A549 (cell line): ENCODE results near the gene PCDHGB5. TPM values are rescaled to one million over a fixed set of nuclear protein-coding genes. Genes with fewer than 3 reads are reported as not detected.

Source experiments
- ATAC-seq, 2 experiments: fragments of 200-7000 bp in 1 of 2; fragments of >200 bp in 1 of 2; cut with Nextera tagmentation in 1 of 2; cut with Tn5 transposase in 1 of 2; 3 replicates each; pipeline versions ENCODE4 v1.8.0 to v1.9.1; 2018 to 2020; ENCODE audit warnings: mild to moderate bottlenecking in 1 of 2, moderate library complexity in 1 of 2
- CTCF ChIA-PET: fragments of 300-600 bp; sonication (Branson Sonifier 250); formaldehyde crosslinking; extraction: SDS; loops from one replicate; lab custom pipeline; 2021; ENCODE audit warnings: antibody characterized with exemption, inconsistent platforms; lab: Yijun Ruan, JAX
- POLR2A ChIA-PET: fragments of 350-600 bp; formaldehyde crosslinking; extraction: SDS; loops from one replicate; lab custom pipeline; 2021; ENCODE audit warnings: antibody characterized with exemption, inconsistent platforms; lab: Yijun Ruan, JAX
- DNase-seq, 2 experiments: peaks; one replicate each; pipeline versions ENCODE4 v3.0.0 to v3.0.0-alpha.2; 2011 to 2016; ENCODE audit warnings: low read depth in 1 of 2, low spot score in 1 of 2
- FAIRE-seq: peaks from 2 replicates; lab custom pipeline; 2011; peaks lifted over from hg19 to GRCh38; lab: Jason Lieb, UNC
- H3K27ac ChIP-seq, 2 experiments: fragments of >200 bp; sonication (Bioruptor Twin); formaldehyde crosslinking; 3 replicates each; pipeline ENCODE4 v1.5.1; 2016 to 2017
- H3K4me1 ChIP-seq: fragments of >200 bp; sonication (Bioruptor Twin); formaldehyde crosslinking; 3 replicates; pipeline ENCODE4 v1.6.1; 2016
- H3K4me2 ChIP-seq: fragments of >200 bp; sonication (Bioruptor Twin); formaldehyde crosslinking; 3 replicates; pipeline ENCODE4 v1.6.1; 2016
- H3K4me3 ChIP-seq: fragments of >200 bp; sonication (Bioruptor Twin); formaldehyde crosslinking; 3 replicates; pipeline ENCODE4 v1.5.1; 2016
- H3K9me3 ChIP-seq: fragments of >200 bp; sonication (Bioruptor Twin); formaldehyde crosslinking; 3 replicates; pipeline ENCODE4 v1.6.1; 2016
- ATOH8 ChIP-seq: fragments of 250-450 bp; sonication (Bioruptor Pico); IDR thresholded peaks from 2 replicates; pipeline ENCODE4 v1.5.0; 2020; ENCODE audit warnings: low read depth, mild to moderate bottlenecking, moderate library complexity
- CBX2 ChIP-seq: fragments of 200-600 bp; sonication (generic); IDR thresholded peaks from 2 replicates; pipeline ENCODE4 v1.6.1; 2016; ENCODE audit warnings: low read depth, mild to moderate bottlenecking, borderline replicate concordance
- EHMT2 ChIP-seq: fragments of 200-600 bp; sonication (generic); IDR thresholded peaks from 2 replicates; pipeline ENCODE4 v1.6.1; 2016; ENCODE audit warnings: antibody characterized with exemption, low read depth, mild to moderate bottlenecking, moderate library complexity
- HDAC2 ChIP-seq: fragments of 200-600 bp; sonication (generic); IDR thresholded peaks from 2 replicates; pipeline ENCODE4 v1.6.1; 2016
- NPAS2 ChIP-seq: fragments of 250-450 bp; sonication (Bioruptor Pico); IDR thresholded peaks from 2 replicates; pipeline ENCODE4 v1.8.0; 2022; ENCODE audit warnings: mild to moderate bottlenecking, moderate library complexity, borderline replicate concordance
- PHF8 ChIP-seq: fragments of 200-600 bp; sonication (generic); IDR thresholded peaks from 2 replicates; pipeline ENCODE4 v1.6.1; 2016; ENCODE audit warnings: low read depth, mild to moderate bottlenecking, antibody characterized with exemption, moderate library complexity, borderline replicate concordance
- POLR2AphosphoS2 ChIP-seq: conservative IDR thresholded peaks from 2 replicates; pipeline ENCODE4 v1.6.1; 2012; ENCODE audit warnings: low read length, improper control_type of control experiment, inconsistent platforms
- RAD21 ChIP-seq, 2 experiments: fragments of >200 bp in 1 of 2; sonication (Bioruptor Twin) in 1 of 2; formaldehyde crosslinking in 1 of 2; IDR thresholded peaks in 1 of 2; conservative IDR thresholded peaks in 1 of 2; 2 replicates in 1 of 2; 3 replicates in 1 of 2; pipeline ENCODE4 v1.6.1; 2012 to 2018; ENCODE audit warnings: inconsistent platforms in 1 of 2
- WGBS: methylation state at CpG from one replicate; pipeline ENCODE4 v1.1.6; 2017; ENCODE audit errors: missing lambda C conversion rate; 5-methylcytosine and 5-hydroxymethylcytosine counted together
- polyA plus RNA-seq, 4 experiments: library from polyadenylated mRNA; depleted of rRNA in 3 of 4; stranded (reverse); fragments of >200 nt; fragmentation: RNase III in 1 of 4; extraction: RNeasy Plus Mini Kit Qiagen cat#74134 plus additional on column Dnase treatment in 1 of 4; gene quantifications; 2 replicates in 3 of 4; 3 replicates in 1 of 4; pipeline ENCODE4 v1.2.3, GENCODE V29; 2011 to 2017
- TF ChIP-seq, protein P1 (sequence below): fragments of >200 bp; sonication (Bioruptor Twin); formaldehyde crosslinking; IDR thresholded peaks from 3 replicates; pipeline ENCODE4 v1.5.1; 2016

PCDHGB5 gene
- polyA plus RNA-seq, 2 of the 4 experiments (the other 2 are of a cell fraction), result 1.9 to 3.2 TPM

GRCh38 chr5:141362719-141363118, 35.0 kb upstream of the PCDHGB5 start:
- Histone ChIP-seq H3K4me3 (no peak overlapping the region), H3K4me1 (no peaks in the 10 kb centered on the region), H3K27ac (no peak overlapping the region), H3K4me2 (no peak overlapping the region), H3K9me3 (peaks cover 66% of the 10 kb centered on the region)
- FAIRE-seq (no peak), ATAC-seq (no peak), DNase-seq (no peak)
- ChIA-PET CTCF (interaction anchor here (1.1 to 1.2 kb wide), 2 partner anchors 15 to 201 kb away, joined by 3 read pairs; no protein-coding TSS in a partner anchor), POLR2A (no interaction called here)
- TF ChIP-seq HDAC2 (no peak), EHMT2 (no peak), POLR2AphosphoS2 (no peak), ATOH8 (CRISPR knock-in tag) (no peak)

- Histone ChIP-seq H3K4me2 (peak within 1 kb of the TSS; percentile 62), H3K27ac (0 out of 6 replicates have a peak within 1 kb of the TSS, but pooled peaks of 1 of the 2 experiments have one; percentile 6), H3K4me3 (peak within 1 kb of the TSS; percentile 36; the same call in 2 of the 3 replicates), H3K9me3 (peaks cover 55% of the 10 kb centered on the region), H3K4me1 (no peaks in the 10 kb centered on the region)
- FAIRE-seq (no peak), DNase-seq (peak in 1 of 2 experiments; percentile 46), ATAC-seq (peak; percentile 70 to 87; a peak in 4 of 6 replicates)
- TF ChIP-seq, protein P1, sequence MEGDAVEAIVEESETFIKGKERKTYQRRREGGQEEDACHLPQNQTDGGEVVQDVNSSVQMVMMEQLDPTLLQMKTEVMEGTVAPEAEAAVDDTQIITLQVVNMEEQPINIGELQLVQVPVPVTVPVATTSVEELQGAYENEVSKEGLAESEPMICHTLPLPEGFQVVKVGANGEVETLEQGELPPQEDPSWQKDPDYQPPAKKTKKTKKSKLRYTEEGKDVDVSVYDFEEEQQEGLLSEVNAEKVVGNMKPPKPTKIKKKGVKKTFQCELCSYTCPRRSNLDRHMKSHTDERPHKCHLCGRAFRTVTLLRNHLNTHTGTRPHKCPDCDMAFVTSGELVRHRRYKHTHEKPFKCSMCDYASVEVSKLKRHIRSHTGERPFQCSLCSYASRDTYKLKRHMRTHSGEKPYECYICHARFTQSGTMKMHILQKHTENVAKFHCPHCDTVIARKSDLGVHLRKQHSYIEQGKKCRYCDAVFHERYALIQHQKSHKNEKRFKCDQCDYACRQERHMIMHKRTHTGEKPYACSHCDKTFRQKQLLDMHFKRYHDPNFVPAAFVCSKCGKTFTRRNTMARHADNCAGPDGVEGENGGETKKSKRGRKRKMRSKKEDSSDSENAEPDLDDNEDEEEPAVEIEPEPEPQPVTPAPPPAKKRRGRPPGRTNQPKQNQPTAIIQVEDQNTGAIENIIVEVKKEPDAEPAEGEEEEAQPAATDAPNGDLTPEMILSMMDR, result peak; percentile 27; the same call in 2 of the 3 replicates
- peak in 1 of 2 experiments; percentile 27; a peak in 2 of 5 replicates for TF ChIP-seq RAD21 (conservative IDR thresholded peaks at IDR 0.05 in 1 of 2, IDR thresholded peaks at IDR 0.05 in 1 of 2)
- no peak for TF ChIP-seq PHF8
- WGBS, result 43% methylated on average over 31 of the region's 34 CpGs
- ChIA-PET POLR2A (no interaction called here), CTCF (interaction anchor here (0.8 to 2.9 kb wide), 16 partner anchors 8 to 229 kb away, joined by 3 to 15 read pairs (median 5); partner anchors contain the start of genes PCDHGA11, PCDHGA6, PCDHGA7 and PCDHGB1)
These were observed 33.6 kb upstream of the PCDHGB5 start, which contains the start of gene PCDHGA5 for GRCh38 chr5:141363952-141364660. Gene PCDHGA5 (plus strand): TSS chr5:141364162. CDS start chr5:141364331, 169 bp downstream.

GRCh38 chr5:141366016-141366896, 31.5 kb upstream of the PCDHGB5 start:
- DNase-seq (no peak), ATAC-seq (no peak), FAIRE-seq (no peak)
- POLR2A ChIA-PET, result no interaction called here
- no peak for TF ChIP-seq RAD21 (conservative IDR thresholded peaks at IDR 0.05 in 1 of 2, IDR thresholded peaks at IDR 0.05 in 1 of 2)
- no peak for TF ChIP-seq CBX2
- no peak for TF ChIP-seq NPAS2 (CRISPR knock-in tag)
- no peak for TF ChIP-seq POLR2AphosphoS2
- Histone ChIP-seq H3K4me3 (no peak overlapping the region), H3K27ac (no peak overlapping the region), H3K4me1 (no peaks in the 10 kb centered on the region), H3K4me2 (no peak overlapping the region), H3K9me3 (peaks cover 47% of the 10 kb centered on the region)
- 66% methylated on average over 10 of the region's 46 CpGs for WGBS
- CTCF ChIA-PET, result interaction anchor here (1.7 to 2.9 kb wide), 2 partner anchors 192 to 201 kb away, joined by 4 to 10 read pairs; no protein-coding TSS in a partner anchor
